Fibroblast of mammary gland (primary cell): ENCODE measurements around the gene VPS13A.

Experiments
- DNase-seq: peaks from one replicate; pipeline ENCODE4 v3.0.0-alpha.2; 2010; ENCODE audit warnings: low read depth
- H3K4me3 ChIP-seq: 2 replicates; pipeline ENCODE4 v1.5.1; 2011; ENCODE audit warnings: low read depth, mild to moderate bottlenecking, low read length, moderate library complexity; ENCODE audit not compliant: control insufficient read depth
- TF ChIP-seq, protein P1 (sequence below): conservative IDR thresholded peaks from 2 replicates; pipeline ENCODE4 v1.5.1; 2011; ENCODE audit warnings: low read depth, low read length, inconsistent platforms; ENCODE audit not compliant: control insufficient read depth, insufficient read depth

The VPS13A gene

DNA sequence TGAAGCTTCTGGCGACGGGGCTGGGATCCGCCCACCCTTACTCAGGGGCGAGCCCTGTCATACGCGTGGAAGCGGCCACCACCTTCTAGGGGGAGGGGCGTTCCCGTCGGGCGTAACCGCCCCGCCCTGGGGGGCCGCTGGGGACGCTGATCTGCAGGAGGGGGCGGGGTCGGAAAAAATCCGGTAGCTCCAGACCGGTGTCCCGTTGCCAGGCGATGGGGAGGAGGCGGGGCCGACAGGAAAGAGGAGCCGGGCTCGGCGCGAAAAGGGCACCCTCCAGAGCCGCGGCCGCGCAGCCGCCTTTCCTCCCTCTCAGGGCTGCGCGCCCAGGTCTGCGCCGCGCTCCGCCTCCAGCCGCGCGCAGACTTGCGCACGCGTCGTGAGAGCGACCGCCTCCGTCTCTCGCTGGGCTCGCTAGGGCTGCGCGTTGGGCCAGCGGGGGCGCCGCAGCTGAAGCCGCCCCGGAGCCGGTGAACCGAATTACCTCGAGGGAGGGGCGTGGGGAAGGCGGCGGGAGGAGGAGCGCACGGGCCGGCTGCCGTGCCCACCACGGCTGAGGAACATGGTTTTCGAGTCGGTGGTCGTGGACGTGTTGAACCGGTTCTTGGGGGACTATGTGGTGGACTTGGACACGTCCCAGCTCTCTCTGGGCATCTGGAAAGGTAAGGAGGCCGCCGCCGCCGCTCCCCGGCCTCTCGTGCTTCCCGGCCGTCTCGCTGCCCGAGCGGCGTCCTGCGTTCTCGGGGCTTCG, at the start of gene VPS13A:
Gene VPS13A, plus strand, starts transcription at position 392 of the 751 bp plus-strand sequence. Its CDS starts 171 bp downstream, at position 563.
- TF ChIP-seq, protein P1, sequence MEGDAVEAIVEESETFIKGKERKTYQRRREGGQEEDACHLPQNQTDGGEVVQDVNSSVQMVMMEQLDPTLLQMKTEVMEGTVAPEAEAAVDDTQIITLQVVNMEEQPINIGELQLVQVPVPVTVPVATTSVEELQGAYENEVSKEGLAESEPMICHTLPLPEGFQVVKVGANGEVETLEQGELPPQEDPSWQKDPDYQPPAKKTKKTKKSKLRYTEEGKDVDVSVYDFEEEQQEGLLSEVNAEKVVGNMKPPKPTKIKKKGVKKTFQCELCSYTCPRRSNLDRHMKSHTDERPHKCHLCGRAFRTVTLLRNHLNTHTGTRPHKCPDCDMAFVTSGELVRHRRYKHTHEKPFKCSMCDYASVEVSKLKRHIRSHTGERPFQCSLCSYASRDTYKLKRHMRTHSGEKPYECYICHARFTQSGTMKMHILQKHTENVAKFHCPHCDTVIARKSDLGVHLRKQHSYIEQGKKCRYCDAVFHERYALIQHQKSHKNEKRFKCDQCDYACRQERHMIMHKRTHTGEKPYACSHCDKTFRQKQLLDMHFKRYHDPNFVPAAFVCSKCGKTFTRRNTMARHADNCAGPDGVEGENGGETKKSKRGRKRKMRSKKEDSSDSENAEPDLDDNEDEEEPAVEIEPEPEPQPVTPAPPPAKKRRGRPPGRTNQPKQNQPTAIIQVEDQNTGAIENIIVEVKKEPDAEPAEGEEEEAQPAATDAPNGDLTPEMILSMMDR = no peak

DNA sequence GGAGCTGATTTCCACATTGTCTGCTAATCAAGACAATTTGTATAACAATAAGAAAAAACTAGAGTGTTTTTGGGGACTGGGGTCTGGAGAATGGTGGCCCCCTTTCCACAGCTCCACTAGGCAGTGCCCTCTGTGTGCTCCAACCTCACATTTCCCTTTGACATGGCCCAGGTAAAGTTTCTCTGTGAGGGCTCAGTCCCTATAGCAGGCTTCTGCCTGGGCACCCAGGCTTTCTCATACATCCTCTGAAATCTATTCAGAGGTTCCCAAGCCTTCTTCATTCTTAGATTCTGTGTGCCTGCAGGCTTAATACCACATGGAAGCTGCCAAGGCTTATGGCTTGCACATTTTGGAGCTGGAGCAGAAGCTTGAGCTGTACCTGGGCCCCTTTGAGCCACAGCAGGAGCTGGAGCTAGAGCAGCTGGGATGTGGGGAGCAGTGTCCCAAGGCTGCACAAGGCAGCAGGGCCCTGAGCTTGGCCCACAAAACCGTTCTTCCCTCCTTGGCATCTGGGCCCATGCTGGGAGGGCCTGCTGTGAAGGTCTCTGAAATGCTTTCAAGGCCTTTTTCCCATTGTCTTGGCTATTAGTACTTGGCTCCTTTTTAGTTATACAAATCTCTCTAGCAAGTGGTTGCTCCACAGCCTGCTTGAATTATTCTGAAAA, 49.1 kb upstream of the VPS13A start:
- no peak overlapping the region for H3K4me3 ChIP-seq
- TF ChIP-seq, protein P1 = no peak
- no peak for DNase-seq

More for the DNA sequence above, at the start of gene VPS13A:
- DNase-seq = peak; percentile 83
- H3K4me3 ChIP-seq = peak within 1 kb of the TSS; percentile 79

DNA sequence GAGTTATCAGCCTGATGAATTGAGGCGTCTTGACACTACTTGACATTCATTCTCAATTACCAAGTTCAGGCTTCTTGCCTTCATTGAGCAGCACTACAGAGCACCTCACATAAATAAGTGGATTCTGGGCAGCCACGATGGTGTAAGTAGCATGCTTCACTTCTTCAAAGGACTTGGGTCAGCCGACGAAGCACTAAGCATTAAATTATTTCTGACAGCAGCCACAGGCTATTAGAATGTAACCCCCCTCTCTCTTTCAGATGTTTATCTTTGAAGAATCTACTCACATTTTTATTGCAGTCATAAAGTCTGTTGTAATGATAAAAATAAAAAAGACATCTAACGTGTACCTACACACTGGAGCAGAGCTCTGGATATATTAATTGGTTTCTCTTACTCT, 45.9 kb upstream of the VPS13A start:
- no peak overlapping the region for H3K4me3 ChIP-seq
- TF ChIP-seq, protein P1 = no peak
- DNase-seq = no peak

DNA sequence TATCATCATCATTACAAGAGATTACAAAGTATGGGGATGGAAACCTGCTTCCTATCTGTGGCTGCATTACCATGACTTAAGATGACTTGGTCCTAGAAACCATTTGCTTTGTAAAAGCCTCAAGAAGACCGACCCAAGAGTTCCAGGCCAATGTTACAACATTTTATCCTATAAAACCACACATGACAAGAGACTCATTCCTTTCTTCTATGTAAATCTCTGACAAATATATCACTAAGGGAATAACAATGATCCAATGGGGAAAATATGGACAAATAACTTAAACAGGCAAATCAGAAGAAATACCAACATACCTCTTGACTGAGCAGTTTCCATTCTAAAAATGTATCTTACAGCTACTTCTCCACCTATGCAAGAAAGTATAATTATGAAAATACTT, 44.3 kb upstream of the VPS13A start:
- no peak for DNase-seq

DNA sequence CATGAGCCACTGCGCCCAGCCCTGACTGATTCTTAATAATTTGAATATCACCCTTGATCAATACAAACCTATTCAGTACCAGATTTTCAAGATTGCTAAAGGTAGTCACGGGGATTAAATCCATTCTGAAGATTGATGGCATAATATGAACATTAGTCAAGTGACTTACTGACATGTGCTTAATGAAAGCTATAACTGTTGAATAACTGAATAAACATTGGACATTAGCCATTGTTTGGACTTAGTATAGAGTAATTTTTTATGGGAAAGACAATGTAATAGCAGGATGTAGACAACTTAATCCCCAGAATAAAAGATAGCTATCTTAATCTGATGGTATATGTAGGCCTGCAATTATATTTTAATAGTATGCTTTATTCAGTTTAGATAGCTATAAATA, 35.0 kb upstream of the VPS13A start:
- no peak for DNase-seq
- TF ChIP-seq, protein P1 = no peak
- H3K4me3 ChIP-seq = no peak overlapping the region

More for the DNA sequence above, 44.3 kb upstream of the VPS13A start:
- TF ChIP-seq, protein P1 = no peak
- H3K4me3 ChIP-seq = no peak overlapping the region

DNA sequence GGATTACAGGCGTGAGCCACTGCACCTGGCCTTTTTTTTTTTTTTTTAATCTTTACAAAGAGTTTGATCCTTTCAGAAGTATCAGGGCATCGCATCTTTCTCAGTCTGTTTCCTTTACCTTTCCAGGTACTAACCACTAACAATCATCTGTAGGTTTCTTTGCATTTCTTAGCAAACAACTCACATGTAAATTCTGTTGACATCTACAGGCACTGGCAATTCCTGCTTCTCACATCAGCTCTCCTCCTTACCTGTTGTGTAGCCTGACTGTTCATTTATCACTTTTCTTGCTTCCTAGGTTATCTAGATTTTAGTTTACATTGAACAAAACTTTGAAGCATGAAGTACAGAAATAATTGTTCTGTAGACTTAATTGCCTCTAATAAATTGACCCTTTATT, 27.5 kb upstream of the VPS13A start:
- no peak overlapping the region for H3K4me3 ChIP-seq
- TF ChIP-seq, protein P1 = no peak
- no peak for DNase-seq
